Epidermal melanocyte (primary cell): ENCODE results near the gene BICRA.
"Not testable (repeated sequence)": the region's sequence is repeated elsewhere in the genome, so short reads cannot be mapped to it uniquely, and the experiment has no call there.

Source experiments
- DNase-seq: peaks from one replicate; pipeline ENCODE4 v3.0.0; 2011; ENCODE audit warnings: low spot score; ENCODE audit not compliant: insufficient read length

The BICRA gene

DNA sequence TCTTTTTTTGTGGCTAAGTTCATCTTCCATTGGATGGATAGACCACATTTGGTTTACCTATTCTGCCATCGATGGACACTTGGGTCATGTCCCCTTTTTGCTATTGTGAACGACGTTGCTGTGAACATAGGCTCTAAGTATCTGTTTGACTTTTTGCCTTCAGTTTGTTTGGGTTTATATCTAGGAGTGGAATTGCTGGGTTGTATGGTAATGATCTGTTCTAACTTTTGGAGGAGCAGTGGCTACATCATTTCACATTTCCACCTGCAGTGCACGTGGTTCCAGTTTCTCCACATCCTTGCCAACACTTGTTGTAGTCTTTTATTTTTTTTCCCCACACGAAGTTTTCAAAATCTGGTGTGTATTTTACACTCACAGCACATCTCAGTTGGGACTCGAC, 21.7 kb downstream of the BICRA start:
- DNase-seq = no peak

DNA sequence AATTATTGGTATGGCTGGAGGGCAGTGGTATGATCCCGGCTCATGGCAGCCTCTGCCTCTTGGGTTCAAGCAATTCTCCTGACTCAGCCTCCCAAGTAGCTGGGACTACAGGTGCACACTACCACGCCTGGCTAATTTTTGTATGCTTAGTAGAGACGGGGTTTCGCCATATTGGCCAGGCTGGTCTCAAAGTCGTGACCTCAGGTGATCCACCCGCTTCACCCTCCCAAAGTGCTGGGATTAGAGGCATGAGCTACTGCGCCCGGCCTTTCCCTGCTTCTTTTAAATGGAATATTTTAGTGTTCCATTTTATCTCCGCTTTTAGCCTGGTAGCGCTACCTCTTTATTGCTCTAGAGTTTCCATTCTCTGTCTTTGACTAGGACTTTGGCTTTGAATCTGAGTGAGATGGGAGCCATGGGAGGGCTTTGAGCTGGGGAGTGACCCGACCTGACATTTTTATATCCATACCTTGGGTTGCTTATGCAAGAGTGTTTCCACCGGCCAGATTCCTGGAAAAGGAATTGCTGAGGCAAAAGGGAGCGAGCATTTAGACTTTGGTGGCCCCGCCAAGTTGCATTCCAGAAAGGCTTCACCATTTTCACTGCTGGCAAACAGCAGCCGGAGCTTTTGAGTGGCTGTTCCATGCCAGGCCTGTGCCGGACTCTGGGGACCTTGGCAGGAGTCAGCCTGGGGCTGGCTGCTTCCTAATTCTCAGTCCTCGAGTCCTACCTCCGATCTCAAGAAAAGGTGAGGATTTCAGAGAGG, 22.9 kb downstream of the BICRA start:
- DNase-seq = no peak

GRCh38 chr19:47633517-47633916, 24.6 kb downstream of the BICRA start:
- no peak for DNase-seq

DNA sequence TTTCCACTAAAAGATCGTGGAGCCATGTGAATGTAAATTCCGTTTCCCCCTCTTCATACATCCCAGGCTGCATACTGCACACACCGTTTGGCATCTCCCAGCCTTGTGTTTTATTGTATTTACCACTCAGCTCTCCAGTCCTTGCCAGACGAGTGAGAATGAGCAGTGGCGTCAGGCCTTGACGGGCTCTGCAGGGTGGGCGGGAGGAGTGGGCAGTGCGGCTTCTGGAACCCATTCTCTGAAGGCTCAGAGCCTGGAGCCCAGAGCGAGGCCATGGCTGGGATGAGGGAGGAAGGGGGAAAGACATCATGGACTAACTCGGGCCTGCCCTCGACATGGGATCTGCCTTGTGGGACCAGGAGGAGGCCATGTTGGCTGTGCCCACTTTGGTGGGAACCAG, 25.1 kb downstream of the BICRA start:
- no peak for DNase-seq

DNA sequence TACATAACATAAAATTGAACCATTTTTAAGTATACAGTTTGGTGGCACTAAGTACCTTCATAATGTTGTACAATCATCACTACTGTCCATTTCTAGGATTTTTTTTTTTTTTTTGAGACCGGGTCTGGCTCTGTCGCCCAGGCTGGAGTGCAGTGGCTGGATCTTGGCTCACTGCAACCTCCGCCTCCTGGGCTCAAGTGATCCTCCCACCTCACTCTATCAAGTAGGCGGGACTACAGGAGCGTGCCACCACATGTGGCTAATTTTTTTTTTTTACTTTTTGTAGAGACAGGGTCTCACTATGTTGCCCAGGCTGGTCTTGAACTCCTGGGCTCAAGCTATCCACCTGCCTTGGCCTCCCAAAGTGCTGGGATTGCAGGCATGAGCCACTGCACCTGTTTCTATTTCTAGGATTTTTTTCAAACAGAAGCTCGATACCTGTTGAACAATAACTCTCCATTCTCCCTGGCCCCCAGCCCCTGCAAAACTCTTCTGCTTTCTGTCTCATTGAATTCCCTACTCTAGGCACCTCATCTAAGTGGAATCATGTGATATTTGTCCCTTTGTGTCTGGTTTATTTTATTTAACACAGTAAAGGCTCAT, 26.3 kb downstream of the BICRA start:
- DNase-seq = not testable (repeated sequence)

GRCh38 chr19:47637550-47637949, 28.6 kb downstream of the BICRA start:
- no peak for DNase-seq

- DNase-seq = no peak
These were observed 33.1 kb downstream of the BICRA start for GRCh38 chr19:47641891-47642485.

GRCh38 chr19:47643281-47643680, 34.3 kb downstream of the BICRA start:
- no peak for DNase-seq

DNA sequence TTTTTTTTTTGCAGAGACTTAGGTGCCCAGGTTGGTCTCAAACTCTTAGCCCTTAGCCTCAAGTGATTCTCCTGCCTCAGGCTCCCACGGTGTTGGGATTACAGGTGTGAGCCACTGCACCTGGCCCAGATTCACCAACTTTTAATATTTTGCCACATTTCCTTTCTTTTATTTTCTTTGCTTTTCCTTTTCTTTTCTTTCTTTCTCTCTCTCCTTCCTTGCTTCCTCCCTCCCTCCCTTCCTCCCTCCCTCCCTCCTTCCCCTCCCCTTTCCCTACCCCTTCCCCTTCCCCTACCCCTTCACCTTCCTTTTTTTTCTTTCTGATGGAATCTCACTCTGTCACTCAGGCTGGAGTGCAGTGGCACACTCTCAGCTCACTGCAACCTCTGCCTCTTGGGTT, 35.3 kb downstream of the BICRA start:
- no peak for DNase-seq

DNA sequence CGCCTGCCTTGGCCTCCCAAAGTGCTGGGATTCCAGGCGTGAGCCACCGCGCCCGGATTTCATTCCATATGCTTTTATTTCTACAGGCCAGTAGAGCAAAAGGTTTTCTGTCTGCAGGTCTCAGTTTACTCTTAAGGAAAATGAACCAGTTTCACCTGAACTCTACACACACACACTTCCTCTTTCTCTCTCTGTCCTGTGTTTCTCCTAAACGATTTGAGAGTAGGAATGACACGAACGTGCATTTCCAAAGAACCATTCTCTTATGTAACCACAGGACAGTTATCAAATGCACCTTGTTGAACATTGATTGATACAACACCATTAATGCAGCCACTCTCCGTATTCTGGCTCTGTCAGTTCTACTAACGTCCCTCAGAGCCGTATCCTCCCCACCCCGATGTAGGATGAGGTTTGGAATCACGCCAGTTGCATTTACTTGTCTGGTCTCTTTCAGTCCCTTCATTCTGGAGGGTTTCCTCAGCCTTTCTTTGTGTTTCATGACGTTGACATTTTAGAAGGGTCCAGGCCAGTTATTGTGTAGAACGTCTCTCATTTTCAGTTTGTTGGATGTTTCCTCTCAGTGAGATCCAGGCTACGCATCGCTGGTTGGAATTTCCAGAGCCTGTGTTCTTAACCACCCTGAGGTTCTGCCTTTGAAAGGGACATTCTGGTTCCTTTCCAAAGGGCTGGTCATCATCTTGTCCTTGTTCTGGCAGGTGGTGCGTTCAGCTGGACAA, 36.0 kb downstream of the BICRA start:
- no peak for DNase-seq

DNA sequence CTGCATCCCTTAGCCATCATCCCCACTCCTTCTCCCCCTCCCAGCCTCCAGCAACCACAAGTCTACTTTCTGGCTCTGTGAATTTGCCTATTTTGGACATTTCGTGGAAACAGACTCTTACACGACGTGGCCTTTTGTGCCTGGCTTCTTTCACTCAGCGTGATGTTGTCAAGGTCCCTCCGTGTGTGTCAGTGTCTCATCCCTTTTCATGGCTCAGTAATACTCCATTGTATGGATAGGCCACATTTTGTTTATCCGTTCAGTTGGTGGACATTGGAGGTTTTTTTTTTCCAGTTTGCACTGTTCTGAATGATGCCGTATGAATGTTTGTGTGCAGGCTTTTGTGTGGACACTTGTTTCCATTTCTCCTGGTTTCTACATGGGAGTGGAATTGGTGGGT, 38.0 kb downstream of the BICRA start:
- no peak for DNase-seq

DNA sequence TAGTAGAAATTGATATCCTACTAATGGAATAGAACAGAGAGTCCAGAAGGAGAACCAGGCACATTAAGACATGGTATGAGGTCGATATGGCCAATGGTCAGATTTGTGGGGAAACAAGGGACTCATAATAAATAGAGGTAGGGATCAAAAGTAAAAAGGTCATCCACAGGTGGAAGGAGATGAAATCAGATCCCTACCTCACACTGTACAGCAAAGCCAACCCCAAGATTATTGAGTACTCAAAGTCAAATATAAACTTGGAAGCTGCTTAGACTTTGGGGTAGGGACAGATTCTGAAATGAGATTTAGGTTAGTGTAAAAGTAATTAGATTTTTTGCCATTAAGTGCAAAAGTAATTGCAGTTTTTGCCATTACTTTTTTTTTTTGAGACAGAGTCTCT, 40.7 kb downstream of the BICRA start:
- DNase-seq = no peak

DNA sequence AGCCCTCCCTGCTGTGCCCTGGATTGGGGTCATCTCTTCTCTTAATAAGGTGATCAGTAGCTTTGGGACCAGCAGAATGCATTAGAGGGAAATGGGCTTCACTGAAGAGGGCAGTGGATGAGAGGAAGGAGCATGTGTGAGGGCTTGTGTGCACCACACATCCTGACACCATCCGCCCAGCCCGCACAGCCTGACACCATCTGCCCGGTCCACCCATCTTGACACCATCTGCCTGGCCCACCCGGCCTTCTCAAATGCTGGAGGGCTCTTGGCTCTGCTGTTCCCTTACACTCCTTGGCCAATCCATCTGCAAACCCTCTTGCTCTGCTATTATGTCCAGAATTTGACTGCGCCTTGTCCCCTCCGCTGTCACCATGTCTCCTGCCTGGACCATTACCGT, 41.8 kb downstream of the BICRA start:
- DNase-seq = no peak

- DNase-seq = no peak
These were observed 42.2 kb downstream of the BICRA start for GRCh38 chr19:47651132-47651531.

- DNase-seq = no peak
These were observed 42.8 kb downstream of the BICRA start for GRCh38 chr19:47651691-47652090.

DNA sequence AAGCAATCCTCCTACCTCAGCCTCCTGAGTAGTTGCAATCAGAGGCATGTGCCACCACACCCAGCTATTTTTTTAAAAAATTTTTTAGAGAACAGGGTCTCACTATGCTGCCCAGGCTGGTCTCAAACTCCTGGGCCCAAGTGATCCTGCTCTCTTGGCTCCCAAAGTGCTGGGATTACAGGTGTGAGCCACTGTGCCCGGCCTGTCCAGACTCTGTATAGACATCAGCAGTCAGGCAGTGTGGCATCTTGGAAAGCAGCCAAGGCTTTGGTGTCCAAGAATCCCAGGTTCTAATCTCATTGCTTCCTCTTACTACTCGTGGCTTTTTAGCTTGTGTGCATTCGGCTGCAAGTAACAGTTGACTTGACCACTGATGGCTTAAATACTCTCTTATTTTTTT, 43.4 kb downstream of the BICRA start:
- no peak for DNase-seq

- DNase-seq = no peak
These were observed 44.9 kb downstream of the BICRA start for GRCh38 chr19:47653856-47654255.

DNA sequence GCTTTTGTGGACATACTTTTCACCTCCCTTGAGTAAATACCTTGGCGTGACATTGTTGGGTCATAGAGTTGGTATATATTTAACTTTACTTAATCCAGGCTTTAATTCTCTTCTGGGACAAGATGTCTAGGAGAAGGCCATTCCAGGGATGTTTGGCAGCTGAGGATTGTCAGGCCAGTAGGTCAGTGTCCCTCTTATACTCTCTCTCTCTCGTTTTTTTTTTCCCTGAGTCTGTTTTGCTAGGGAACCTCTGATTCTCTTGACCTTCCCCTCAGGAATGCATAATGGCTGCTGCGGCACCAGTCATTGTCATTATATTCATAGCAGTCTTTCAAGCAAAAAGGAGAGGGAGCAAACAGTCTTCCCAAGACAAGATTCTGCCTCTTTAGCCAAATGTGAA, 48.8 kb downstream of the BICRA start:
- DNase-seq = no peak

DNA sequence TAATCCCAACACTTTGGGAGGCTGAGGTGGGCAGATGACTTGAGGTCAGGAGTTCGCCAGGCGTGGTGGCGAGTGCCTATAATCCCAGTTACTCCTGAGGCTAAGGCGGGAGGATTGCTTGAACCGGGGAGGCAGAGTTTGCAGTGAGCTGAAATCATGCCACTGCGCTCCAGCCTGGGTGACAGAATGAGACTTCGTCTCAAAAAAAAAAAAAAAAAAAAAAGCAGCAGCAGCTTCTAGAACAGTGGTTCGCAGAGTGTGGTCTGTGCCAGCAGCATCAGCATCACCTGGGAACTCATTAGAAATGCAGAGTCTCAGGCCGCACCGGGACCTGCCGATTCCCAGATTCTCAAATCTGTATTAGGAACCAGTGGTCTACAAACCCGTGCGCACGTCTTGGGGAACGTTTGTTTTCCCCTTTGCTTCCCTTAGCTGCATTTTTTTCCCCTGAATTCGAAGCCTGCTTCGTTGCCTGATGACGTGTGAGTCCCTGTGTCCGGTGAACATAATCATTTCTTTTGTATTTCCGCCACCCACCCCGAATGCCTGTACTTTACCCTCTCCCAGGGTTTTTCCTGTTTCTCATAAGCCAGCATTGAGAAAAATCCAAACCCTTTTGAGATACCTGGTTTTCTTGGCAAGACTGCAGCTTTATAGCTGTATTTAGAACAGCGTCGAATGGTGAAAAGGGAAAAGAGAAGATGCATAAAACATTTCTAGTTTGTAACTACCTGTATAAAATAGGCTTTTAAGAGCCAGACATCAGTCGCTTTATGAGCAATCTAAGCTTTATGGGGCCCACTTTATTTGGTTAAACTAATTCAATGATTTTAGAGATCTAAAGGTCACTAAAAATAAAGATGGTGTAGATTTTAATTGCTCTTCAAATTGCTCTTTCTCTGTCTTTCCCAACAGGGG, 49.8 kb downstream of the BICRA start:
- DNase-seq = no peak

DNA sequence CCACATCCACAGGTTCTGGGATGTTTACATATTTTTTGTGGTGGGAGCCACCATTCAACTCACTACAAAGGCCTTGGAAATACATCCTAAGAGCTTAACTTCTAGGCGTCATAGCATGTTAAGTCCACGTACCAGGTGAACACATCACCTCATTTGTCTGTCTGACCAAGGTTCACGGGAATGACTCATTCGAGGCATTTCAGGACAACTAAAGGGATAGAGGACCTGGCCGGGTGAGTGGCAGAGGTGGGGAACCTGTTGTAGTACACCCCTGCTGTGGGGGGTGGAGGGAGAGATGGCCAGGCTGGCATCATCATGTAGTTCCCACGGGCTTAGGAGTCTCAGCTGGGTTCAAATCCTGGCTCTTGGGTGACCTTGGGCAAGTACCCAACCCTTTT, 51.5 kb downstream of the BICRA start:
- DNase-seq = no peak

DNA sequence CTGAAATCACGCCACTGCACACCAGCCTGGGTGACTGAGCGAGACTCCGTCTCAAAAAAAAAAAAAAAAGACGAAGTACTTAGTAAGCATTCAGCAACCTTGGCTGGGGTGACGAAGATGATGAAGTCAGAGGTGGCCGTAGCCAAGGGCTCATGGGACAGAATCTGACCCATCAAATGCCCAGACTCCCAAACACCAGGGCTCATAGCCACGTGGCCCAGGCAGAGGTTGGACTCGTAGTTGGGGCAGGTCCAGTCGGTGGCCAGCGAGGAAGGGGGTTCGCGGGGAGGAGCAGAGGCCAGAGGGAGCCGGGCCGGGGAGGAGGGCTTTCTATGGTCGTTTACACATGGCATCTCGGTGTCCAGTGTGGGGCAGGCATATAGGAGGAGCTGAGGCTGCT, 52.2 kb downstream of the BICRA start:
- DNase-seq = no peak
